MCF 10A (cell line): ENCODE data around the gene PUM2. TPM values are rescaled to one million over a fixed set of nuclear protein-coding genes. Genes with fewer than 3 reads are reported as not detected.

ENCODE experiments used
- BruUV-seq: library from RNA; stranded (reverse); fragments of 400-500 nt; replicated peaks from 2 replicates; lab custom pipeline; 2021; lab: Mats Ljungman, UMichigan
- CTCF ChIA-PET: fragments of 300-600 bp; sonication (Branson Sonifier 250); formaldehyde crosslinking; extraction: SDS; loops from one replicate; lab custom pipeline; 2021; ENCODE audit warnings: antibody characterized with exemption, inconsistent platforms; lab: Yijun Ruan, JAX
- POLR2A ChIA-PET: fragments of 300-600, 350-650 bp; sonication (Branson Sonifier 250); formaldehyde crosslinking; extraction: SDS; loops from one replicate; lab custom pipeline; 2020; ENCODE audit warnings: antibody characterized with exemption, inconsistent platforms; lab: Yijun Ruan, JAX
- DNase-seq: peaks from one replicate; pipeline ENCODE4 v3.0.0-alpha.2; 2018; ENCODE audit not compliant: unreplicated experiment
- H3K27ac Mint-ChIP-seq: one replicate; pipeline ENCODE4 v1.8.0; 2022; ENCODE audit warnings: mild to moderate bottlenecking, low read depth, mixed read lengths; ENCODE audit not compliant: unreplicated experiment
- H3K27me3 Mint-ChIP-seq: one replicate; pipeline ENCODE4 v1.8.0; 2022; ENCODE audit warnings: mixed read lengths; ENCODE audit not compliant: insufficient read depth, unreplicated experiment
- H3K36me3 Mint-ChIP-seq: one replicate; pipeline ENCODE4 v1.8.0; 2022; ENCODE audit warnings: mild to moderate bottlenecking, moderate library complexity, mixed read lengths; ENCODE audit not compliant: insufficient read depth, unreplicated experiment
- H3K4me1 Mint-ChIP-seq: one replicate; pipeline ENCODE4 v1.8.0; 2022; ENCODE audit warnings: mixed read lengths; ENCODE audit not compliant: insufficient read depth, unreplicated experiment
- H3K4me3 Mint-ChIP-seq: one replicate; pipeline ENCODE4 v1.8.0; 2022; ENCODE audit warnings: mild to moderate bottlenecking, moderate library complexity, mixed read lengths; ENCODE audit not compliant: unreplicated experiment
- H3K9me3 Mint-ChIP-seq: one replicate; pipeline ENCODE4 v1.8.0; 2022; ENCODE audit warnings: mixed read lengths; ENCODE audit not compliant: unreplicated experiment
- CTCF ChIP-seq: fragments of 200-600 bp; IDR thresholded peaks from one replicate; pipeline ENCODE4 v1.8.0; 2022; ENCODE audit warnings: antibody characterized with exemption, mild to moderate bottlenecking; ENCODE audit not compliant: unreplicated experiment
- intact Hi-C: fragments of 100-400 bp; cut with micrococcal nuclease; formaldehyde crosslinking; loops from 2 replicates; pipeline ENCODE4 v1.14.1; 2022
- total RNA-seq: library from RNA; stranded (reverse); gene quantifications from 2 replicates; pipeline ENCODE4 v1.2.3, GENCODE V29; 2022

The PUM2 gene
- total RNA-seq, 1 experiment from 2014 or later: 86.7 TPM

DNA sequence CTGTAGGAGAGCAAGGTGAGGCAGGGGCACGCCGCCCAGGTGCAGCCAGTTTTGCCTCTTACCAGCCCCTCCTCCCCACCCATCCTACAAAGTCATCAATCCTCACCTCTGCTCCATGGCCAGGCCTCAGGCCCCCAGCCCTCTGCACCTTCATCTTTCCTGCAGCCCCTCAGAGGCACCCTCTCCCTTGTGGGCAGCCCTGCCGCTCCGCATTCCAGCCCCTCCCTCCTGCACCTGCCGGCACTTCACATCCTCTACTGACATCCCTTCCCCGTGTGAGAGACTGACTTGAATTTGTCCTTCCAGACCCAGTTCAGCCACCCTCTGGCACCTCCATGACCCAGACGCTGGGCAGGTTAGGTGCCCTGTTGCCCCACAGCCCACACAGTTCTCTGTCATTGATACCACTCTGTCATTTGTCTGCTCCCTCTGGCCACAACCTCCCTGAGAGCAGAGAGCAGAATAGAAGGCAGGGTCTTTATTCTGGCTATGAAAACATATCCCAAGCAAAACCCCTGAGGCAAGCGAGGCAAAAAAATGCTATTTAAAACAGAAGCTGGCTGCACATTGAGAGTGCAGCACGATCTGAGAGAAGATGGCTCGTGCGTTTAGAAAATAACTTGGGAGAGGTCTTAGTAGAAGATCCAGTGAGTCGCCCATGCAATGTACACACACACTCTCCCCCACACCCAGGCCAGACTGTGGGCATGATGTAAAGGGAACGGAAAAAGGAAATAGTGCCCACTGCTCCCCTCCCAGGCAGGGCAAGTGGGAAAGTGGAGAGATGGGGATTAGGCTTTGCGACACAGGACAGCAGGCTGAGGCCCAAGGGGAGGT, 151.6 kb downstream of the PUM2 start:
- CTCF ChIA-PET: no interaction called here
- H3K4me3 Mint-ChIP-seq: no peak overlapping the region
- H3K27ac Mint-ChIP-seq: no peak overlapping the region
- H3K27me3 Mint-ChIP-seq: no peaks in the 10 kb centered on the region
- peaks cover 16% of the 10 kb centered on the region for H3K4me1 Mint-ChIP-seq
- no peak for TF ChIP-seq CTCF
- intact Hi-C loops: no loop called here
- POLR2A ChIA-PET: interaction anchor here (1.4 kb wide), 1 partner anchor 14 kb away, joined by 4 read pairs; no protein-coding TSS in a partner anchor
- no TSS peak for BruUV-seq
- DNase-seq: no peak
- H3K36me3 Mint-ChIP-seq: peaks cover 31% of the 10 kb centered on the region
- H3K9me3 Mint-ChIP-seq: no peaks in the 10 kb centered on the region

Other genes starting within 250 kb of the PUM2 start
- gene SDC1, start 125.7 kb downstream of the PUM2 start, total RNA-seq: 214 and 232 TPM in 2 replicates
- 28.1 and 45.7 TPM in 2 replicates for gene RHOB, start 96.2 kb upstream of the PUM2 start, total RNA-seq